RWPE2 (cell line): ENCODE measurements around the gene TRIP6.

Source experiments
- ATAC-seq: fragments of 200-7000 bp; cut with Tn5 transposase; 3 replicates; pipeline ENCODE4 v1.9.1; 2021; ENCODE audit warnings: low read depth
- DNase-seq: peaks from one replicate; pipeline ENCODE4 v3.0.0-alpha.2; 2020; ENCODE audit warnings: low spot score
- H3K27ac ChIP-seq: fragments of 450-650 bp; 2 replicates; pipeline ENCODE4 v1.5.1; 2017; ENCODE audit warnings: mild to moderate bottlenecking; ENCODE audit not compliant: poor library complexity, severe bottlenecking
- H3K27me3 ChIP-seq: fragments of 250-450 bp; sonication (Bioruptor Pico); 2 replicates; pipeline ENCODE4 v1.5.1; 2021; ENCODE audit warnings: mild to moderate bottlenecking, moderate library complexity; ENCODE audit not compliant: insufficient read depth, poor library complexity, severe bottlenecking
- H3K36me3 ChIP-seq: fragments of 250-450 bp; sonication (Bioruptor Pico); 2 replicates; pipeline ENCODE4 v1.5.1; 2020; ENCODE audit warnings: low read depth, mild to moderate bottlenecking, moderate library complexity
- H3K4me1 ChIP-seq: fragments of 250-450 bp; sonication (Bioruptor Pico); 2 replicates; pipeline ENCODE4 v1.5.1; 2021; ENCODE audit warnings: mild to moderate bottlenecking, moderate library complexity; ENCODE audit not compliant: insufficient read depth, poor library complexity, severe bottlenecking
- H3K4me3 ChIP-seq: fragments of 250-450 bp; sonication (Bioruptor Pico); 2 replicates; pipeline ENCODE4 v1.5.1; 2021; ENCODE audit warnings: mild to moderate bottlenecking, moderate library complexity; ENCODE audit not compliant: severe bottlenecking
- H3K9me3 ChIP-seq: fragments of 250-450 bp; sonication (Bioruptor Pico); 2 replicates; pipeline ENCODE4 v1.5.1; 2021; ENCODE audit warnings: mild to moderate bottlenecking, moderate library complexity; ENCODE audit not compliant: severe bottlenecking
- CTCF ChIP-seq: fragments of 450-650 bp; IDR thresholded peaks from one replicate; pipeline ENCODE4 v1.5.1; 2017; ENCODE audit warnings: mild to moderate bottlenecking, moderate library complexity; ENCODE audit not compliant: poor library complexity, severe bottlenecking

Gene TRIP6

GRCh38 chr7:100859856-100860255 lies 7.3 kb upstream of the TRIP6 start:
- Histone ChIP-seq H3K36me3 (peaks cover 12% of the 10 kb centered on the region), H3K27me3 (no peaks in the 10 kb centered on the region), H3K9me3 (no peaks in the 10 kb centered on the region), H3K4me1 (no peaks in the 10 kb centered on the region), H3K27ac (no peak overlapping the region), H3K4me3 (no peak overlapping the region)
- DNase-seq (no peak), ATAC-seq (no peak)
- TF ChIP-seq CTCF, result no peak

- peaks cover 12% of the 10 kb centered on the region for H3K36me3 ChIP-seq
- no peak overlapping the region for H3K27ac ChIP-seq
- H3K9me3 ChIP-seq, result no peaks in the 10 kb centered on the region
- peaks cover 6% of the 10 kb centered on the region for H3K4me1 ChIP-seq
- H3K4me3 ChIP-seq, result no peak overlapping the region
- H3K27me3 ChIP-seq, result no peaks in the 10 kb centered on the region
- ATAC-seq (no peak), DNase-seq (peak; percentile 55)
- TF ChIP-seq CTCF, result no peak
Observed at GRCh38 chr7:100860702-100861615, 6.2 kb upstream of the TRIP6 start.

- ATAC-seq, result no peak
- Histone ChIP-seq H3K36me3 (peaks cover 12% of the 10 kb centered on the region), H3K4me3 (no peak overlapping the region), H3K27ac (no peak overlapping the region), H3K4me1 (peaks cover 9% of the 10 kb centered on the region), H3K27me3 (no peaks in the 10 kb centered on the region), H3K9me3 (no peaks in the 10 kb centered on the region)
- no peak for DNase-seq
- TF ChIP-seq CTCF, result no peak
Observed at GRCh38 chr7:100861616-100861985, 5.6 kb upstream of the TRIP6 start.

GRCh38 chr7:100863406-100863950 lies 3.7 kb upstream of the TRIP6 start:
- DNase-seq, result peak; percentile 30
- no peak for ATAC-seq
- H3K9me3 ChIP-seq, result no peaks in the 10 kb centered on the region
- H3K27ac ChIP-seq, result no peak overlapping the region
- no peak for TF ChIP-seq CTCF
- no peaks in the 10 kb centered on the region for H3K27me3 ChIP-seq
- no peak overlapping the region for H3K4me3 ChIP-seq
- peaks cover 15% of the 10 kb centered on the region for H3K36me3 ChIP-seq
- H3K4me1 ChIP-seq, result peaks cover 13% of the 10 kb centered on the region
